Activated gamma-delta T cell treated with anti-CD3 and anti-CD28 coated beads, Interleukin-2, amount 50 U/mL, for 16 hours (primary cell): ENCODE measurements around the gene TUBB1.
"Not testable (repeated sequence)": the region's sequence is repeated elsewhere in the genome, so short reads cannot be mapped to it uniquely, and the experiment has no call there.

Experiments used
- DNase-seq: peaks from one replicate; pipeline ENCODE4 v3.0.0-alpha.2; 2020; ENCODE audit warnings: low read depth

The TUBB1 gene

DNA sequence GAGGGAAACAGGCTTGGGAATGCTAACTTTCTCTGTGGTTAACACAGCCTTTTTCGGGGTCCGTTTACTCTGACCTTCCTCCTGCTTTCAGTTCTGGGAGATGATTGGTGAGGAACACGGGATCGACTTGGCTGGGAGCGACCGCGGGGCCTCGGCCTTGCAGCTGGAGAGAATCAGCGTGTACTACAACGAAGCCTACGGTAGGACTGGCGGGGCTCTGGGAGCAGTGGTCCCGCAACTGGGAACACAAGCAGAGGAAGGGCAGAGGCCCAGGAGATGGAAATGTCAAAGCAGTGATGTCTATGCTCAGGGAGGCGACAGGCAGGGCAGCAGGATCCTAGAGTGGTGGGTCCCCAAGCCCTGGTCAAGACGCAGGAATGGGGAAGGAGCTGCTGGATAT lies 3.5 kb downstream of the TUBB1 start:
- no peak for DNase-seq

DNA sequence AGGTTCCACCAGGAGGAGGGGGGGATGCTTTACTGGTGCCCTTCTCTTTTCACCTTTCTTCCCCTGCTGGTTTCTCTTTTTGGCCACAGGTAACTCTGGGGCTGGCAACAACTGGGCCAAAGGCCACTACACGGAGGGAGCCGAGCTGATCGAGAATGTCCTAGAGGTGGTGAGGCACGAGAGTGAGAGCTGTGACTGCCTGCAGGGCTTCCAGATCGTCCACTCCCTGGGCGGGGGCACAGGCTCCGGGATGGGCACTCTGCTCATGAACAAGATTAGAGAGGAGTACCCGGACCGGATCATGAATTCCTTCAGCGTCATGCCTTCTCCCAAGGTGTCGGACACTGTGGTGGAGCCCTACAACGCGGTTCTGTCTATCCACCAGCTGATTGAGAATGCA lies 4.4 kb downstream of the TUBB1 start:
- no peak for DNase-seq

- DNase-seq: no peak
Observed at GRCh38 chr20:59024111-59024530, 4.9 kb downstream of the TUBB1 start.

- DNase-seq: no peak
Observed at GRCh38 chr20:59025086-59025485, 5.9 kb downstream of the TUBB1 start.

GRCh38 chr20:59025511-59025910 lies 6.3 kb downstream of the TUBB1 start:
- no peak for DNase-seq

DNA sequence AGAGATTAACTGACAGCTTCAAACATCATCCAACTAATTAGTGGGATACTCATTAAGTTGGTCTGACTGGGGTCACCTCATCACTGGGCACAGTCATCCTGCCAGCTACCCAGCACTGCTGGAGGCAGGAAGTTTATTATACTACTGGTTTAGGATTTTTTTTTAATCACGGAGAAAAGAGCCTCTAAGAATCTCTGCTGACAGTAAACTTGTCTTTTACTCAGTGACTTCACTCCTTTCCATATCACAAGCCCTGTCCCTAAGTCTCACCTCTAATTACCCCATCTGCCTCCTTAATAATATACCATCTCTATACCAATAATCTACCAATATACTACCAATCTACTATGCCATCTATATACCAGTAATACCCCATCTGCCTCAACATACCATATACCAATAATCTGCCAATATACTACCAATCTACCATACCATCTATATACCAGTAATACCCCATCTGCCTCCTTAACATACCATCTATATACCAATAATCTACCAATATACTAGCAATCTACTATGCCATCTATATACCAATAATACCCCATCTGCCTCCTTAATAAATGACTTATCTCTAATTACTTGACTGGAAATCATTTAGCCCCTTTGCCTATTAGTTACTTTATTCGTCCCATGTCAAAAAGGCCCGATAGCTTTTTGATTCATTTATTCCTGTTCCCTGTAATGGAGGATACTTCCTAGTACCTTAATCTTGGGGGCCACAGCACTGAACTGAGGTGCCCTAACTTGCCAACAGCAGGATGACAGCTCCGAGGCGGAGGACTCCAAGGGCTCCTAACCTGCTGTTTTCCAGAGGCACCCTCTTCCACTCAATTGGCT lies 7.9 kb downstream of the TUBB1 start:
- no peak for DNase-seq

DNA sequence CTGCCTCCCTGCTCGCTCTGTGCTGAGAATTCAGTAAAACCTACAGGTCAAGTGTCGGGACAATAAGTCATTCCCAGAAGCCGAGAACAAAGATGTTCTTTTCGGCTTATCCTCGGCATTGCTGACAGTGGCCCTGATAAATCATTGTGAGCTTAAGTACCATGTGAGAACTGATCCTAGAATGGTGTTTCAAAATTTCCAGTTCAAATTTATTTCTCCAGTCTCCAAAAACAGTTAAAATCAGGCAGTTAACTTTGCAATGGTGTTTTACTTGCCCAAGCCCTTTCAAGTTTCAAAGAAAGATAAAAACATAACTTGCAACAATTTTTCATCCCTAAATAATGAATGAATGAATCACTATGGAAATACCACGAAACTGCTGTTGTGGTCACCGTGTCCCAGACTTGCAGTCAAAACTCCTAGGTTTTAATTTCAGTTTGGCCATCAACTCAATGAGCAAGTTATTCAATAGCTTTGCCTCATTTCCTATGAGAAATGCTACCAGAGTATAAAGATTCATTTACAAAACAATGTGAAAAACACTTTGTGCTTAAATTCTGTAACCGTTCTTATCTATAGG lies 8.6 kb downstream of the TUBB1 start:
- no peak for DNase-seq

DNA sequence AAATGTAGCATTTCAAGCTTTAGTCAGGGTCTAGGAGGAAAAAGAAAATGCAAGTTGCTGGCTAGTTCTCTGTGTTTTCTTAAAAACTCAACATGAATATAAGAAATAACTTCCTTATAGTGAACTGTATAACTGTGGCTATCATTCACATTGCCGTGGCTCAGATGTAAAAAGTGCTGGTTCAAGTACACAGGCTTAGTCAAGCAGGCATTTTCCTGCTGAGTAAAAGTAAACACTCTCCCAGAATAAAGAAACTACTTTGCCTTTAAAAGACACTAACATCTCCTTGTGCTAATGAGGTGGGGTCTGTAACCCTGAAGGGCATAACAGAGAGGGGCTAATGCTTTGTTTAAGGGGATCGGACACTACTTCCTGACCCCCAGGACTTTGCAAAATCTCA lies 9.6 kb downstream of the TUBB1 start:
- DNase-seq: no peak

DNA sequence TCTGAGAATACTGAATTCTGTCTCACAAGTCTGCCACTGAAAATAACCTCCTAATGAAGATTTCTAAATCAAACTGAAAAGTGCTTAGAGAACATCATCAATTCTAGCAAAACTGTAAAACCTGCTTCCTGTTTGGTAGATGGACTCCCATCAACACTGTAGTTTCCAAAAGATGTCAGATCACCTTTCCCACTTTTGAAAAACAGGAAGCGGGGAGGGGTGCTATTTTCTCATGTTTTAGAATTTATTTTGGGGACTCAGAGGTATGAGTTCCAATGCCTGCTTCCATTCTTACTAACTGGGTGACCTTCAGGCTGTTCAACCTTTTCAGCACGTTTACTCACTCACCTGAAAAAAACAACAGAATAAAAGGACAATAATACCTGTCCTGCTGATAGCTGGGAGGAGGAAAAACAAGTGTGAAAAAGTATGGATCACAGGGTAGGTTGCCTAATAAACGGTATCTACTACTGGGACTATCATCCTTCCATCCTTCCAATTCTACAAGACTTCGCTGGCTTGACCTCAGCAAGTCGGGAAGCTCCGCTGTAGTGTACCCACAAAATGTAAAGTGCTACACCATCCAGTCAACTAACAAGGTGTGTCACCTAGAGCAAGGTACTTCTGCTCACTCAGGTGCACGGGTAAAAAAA lies 11.8 kb downstream of the TUBB1 start:
- no peak for DNase-seq

GRCh38 chr20:59031564-59032022 lies 12.4 kb downstream of the TUBB1 start:
- peak; percentile 39 for DNase-seq

- DNase-seq: peak; percentile 96
Observed at GRCh38 chr20:59032023-59032712, 12.9 kb downstream of the TUBB1 start, which contains the start of gene ATP5F1E. TSS of gene ATP5F1E (minus strand) at chr20:59032335. CDS start at chr20:59032251, 84 bp downstream.

- no peak for DNase-seq
Observed at GRCh38 chr20:59032713-59033059, 13.5 kb downstream of the TUBB1 start.

DNA sequence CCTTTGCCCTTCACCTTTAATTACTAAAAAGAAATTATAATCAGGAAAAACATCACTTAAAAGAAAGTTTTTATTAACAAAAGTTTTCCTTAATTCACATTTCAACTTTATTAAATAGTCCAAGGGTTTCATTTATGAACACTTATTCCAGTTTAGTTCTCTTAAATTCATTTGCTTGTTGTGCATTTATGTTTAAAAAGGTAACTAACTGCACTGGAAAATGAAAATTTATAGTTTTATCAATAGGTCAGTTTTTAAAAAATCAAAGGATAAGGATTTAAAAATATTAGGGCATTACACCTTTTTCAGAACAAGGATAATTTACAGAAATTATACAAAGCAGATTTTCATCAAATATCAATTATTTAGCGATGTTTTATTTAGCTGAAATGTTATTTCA lies 13.9 kb downstream of the TUBB1 start:
- DNase-seq: no peak

- no peak for DNase-seq
Observed at GRCh38 chr20:59033616-59034165, 14.5 kb downstream of the TUBB1 start.

- no peak for DNase-seq
Observed at GRCh38 chr20:59035381-59035780, 16.2 kb downstream of the TUBB1 start.

- no peak for DNase-seq
Observed at GRCh38 chr20:59037386-59037785, 18.2 kb downstream of the TUBB1 start.

- DNase-seq: no peak
Observed at GRCh38 chr20:59039233-59039632, 20.0 kb downstream of the TUBB1 start.

GRCh38 chr20:59040667-59041066 lies 21.4 kb downstream of the TUBB1 start:
- DNase-seq: no peak

GRCh38 chr20:59041487-59041886 lies 22.3 kb downstream of the TUBB1 start:
- DNase-seq: not testable (repeated sequence)

DNA sequence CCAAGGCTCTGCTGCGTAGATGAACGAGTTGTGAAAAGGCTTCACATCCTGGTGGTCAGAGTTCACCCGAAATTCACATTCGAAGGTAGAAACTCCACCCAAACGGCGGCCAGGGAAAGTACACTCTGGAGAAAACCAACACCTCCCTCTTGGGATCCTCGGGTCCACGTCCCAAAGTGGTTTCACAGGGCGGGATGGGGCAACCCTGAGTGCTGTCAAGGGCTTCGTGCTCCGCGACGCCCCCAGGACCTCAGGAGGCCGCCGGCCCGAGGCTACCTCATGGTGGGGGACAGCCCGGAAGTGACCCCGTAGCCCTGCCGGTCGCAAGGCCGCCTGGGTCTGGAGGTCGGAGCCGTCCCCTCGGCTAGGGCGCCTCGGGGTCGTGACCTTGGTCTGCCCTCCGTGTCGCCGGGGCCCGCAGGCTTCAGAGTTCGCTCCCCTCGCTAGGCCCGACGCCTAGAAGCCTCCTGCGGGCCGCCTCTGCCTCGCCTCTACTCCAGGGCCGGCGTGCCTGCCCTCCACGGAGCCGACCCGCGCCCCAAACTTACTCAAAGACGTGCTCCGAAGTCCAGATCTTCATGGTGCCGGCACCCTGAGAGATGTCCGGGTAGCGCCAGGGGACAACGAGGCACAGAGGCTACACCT lies 23.0 kb downstream of the TUBB1 start, which contains the start of gene PRELID3B:
Gene PRELID3B (minus strand): TSS at position 636 of the 645 bp plus-strand sequence. CDS start 56 bp downstream, at position 580.
- DNase-seq: no peak
